AG09319 (cell line): Measurements from ENCODE around the gene MRPL33.

Source experiments
- DNase-seq: peaks from one replicate; pipeline ENCODE4 v3.0.0-alpha.2; 2010; ENCODE audit warnings: low read depth; ENCODE audit errors: extremely low read depth
- TF ChIP-seq, protein P1 (sequence below): IDR thresholded peaks from 2 replicates; pipeline ENCODE4 v1.5.1; 2011; ENCODE audit warnings: low read depth, mild to moderate bottlenecking, inconsistent platforms, low read length, moderate library complexity

MRPL33 gene

GRCh38 chr2:27798486-27798885, 27.0 kb downstream of the MRPL33 start:
- TF ChIP-seq, protein P1, sequence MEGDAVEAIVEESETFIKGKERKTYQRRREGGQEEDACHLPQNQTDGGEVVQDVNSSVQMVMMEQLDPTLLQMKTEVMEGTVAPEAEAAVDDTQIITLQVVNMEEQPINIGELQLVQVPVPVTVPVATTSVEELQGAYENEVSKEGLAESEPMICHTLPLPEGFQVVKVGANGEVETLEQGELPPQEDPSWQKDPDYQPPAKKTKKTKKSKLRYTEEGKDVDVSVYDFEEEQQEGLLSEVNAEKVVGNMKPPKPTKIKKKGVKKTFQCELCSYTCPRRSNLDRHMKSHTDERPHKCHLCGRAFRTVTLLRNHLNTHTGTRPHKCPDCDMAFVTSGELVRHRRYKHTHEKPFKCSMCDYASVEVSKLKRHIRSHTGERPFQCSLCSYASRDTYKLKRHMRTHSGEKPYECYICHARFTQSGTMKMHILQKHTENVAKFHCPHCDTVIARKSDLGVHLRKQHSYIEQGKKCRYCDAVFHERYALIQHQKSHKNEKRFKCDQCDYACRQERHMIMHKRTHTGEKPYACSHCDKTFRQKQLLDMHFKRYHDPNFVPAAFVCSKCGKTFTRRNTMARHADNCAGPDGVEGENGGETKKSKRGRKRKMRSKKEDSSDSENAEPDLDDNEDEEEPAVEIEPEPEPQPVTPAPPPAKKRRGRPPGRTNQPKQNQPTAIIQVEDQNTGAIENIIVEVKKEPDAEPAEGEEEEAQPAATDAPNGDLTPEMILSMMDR = no peak

DNA sequence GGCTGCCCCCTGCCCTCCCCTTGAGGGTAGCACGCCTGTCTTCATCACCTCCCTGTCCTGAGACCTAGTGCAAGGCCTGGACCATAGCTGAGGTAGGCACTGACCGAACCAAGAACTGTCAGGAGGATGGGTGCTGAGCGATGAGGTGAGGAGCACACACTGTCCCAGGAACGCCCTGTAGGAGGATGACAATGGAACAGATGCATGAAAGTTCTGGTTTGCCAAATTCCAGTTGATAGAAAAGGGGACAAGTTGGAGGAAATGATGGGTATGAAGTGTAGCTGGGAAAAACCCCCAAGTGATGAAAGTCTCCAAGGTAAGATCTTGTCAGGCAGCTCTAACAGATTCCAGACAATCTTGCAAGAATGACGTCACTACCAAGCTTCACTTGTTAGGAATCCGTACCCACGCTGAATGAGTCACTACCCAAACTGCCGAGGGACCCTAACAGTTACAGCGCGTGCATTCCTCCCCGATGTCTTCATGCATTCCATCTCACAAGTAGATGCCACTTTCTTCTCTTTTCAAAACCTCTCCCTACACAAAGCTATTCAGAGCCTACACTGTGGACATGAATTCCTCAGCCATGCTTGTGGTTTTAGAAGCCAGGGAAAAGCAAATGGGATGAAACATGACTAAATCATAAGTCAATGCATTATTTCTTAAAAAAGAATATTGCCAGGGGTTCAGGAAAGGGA, 27.6 kb downstream of the MRPL33 start:
- TF ChIP-seq, protein P1 = no peak
- DNase-seq = peak; percentile 99

More at GRCh38 chr2:27798486-27798885, 27.0 kb downstream of the MRPL33 start:
- no peak for DNase-seq

DNA sequence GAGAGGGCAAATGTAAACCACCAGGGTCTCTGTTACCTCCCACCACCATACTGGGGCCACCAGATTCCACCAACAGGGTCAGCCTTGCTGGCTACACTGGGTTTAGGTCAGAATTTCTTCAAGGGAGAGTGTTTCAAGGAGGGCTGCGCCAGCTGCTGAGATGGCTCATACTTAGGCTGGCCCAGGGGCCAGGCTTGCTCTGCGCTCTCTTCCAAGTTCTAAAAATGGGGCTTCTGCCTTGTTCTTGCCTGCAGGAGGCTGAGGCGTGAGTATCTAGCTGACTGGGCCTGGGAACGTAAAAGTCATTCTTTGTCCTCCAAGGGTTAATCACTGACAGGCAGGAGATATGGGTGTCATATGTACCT, 28.1 kb downstream of the MRPL33 start:
- TF ChIP-seq, protein P1 = no peak
- no peak for DNase-seq

DNA sequence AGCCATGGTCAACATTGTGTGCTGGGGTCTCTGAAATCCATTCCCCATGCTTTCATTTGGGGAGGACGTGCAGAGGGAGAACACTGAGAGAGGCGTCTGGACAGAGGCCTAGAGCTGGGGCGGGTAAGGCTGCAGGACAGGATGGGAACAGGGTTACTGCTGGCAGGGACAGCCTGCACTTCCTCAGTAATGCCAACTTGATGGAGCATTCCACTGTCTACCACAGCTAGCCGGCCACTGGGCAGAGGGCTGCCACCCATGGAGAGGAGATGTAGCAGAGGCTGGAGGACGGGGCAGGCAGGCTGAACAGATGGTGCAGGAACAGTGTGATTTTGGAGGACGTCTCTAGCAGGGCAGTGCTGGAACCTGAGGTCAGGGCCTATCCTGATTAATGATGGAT, 29.3 kb downstream of the MRPL33 start:
- TF ChIP-seq, protein P1 = no peak
- no peak for DNase-seq

DNA sequence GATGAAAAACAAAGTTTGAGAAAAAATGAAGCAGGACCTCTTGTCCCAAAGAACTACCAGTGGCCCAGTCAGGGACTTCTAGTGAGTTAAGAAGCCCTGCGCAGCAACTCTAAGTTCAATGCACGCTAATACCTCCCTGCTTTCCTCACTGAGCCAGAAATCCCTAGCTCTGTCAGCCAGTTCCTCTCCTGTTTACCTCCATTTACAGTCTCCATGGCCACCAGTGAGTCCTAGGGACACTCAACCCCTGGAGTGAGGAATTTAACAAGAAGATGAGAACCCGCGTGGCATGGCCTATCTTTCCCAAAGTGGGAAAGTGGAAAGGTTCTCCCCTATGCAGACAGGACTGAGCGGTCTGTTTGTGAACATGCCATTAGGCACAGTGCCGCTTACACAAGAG, 31.0 kb downstream of the MRPL33 start:
- TF ChIP-seq, protein P1 = no peak

DNA sequence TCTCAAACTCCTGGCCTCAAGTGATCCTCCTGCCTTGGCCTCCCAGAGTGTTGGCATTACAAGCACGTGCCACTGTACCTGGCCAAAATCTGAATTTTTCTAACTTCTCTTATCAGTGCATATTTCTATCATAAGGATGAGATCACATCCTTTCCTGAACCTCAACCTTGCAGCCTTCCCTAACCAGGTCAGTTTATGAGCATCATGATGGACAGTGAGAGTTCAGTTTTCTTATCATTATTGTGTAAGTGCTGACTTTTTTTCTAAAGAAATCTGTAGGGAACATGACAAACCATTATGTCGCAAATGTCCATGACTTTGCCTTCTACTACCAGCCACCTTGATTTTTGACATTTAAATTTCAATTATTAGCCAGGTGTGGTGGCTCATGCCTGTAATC, 31.5 kb downstream of the MRPL33 start:
- no peak for DNase-seq
- TF ChIP-seq, protein P1 = no peak

More for the DNA sequence above, 31.0 kb downstream of the MRPL33 start:
- no peak for DNase-seq

DNA sequence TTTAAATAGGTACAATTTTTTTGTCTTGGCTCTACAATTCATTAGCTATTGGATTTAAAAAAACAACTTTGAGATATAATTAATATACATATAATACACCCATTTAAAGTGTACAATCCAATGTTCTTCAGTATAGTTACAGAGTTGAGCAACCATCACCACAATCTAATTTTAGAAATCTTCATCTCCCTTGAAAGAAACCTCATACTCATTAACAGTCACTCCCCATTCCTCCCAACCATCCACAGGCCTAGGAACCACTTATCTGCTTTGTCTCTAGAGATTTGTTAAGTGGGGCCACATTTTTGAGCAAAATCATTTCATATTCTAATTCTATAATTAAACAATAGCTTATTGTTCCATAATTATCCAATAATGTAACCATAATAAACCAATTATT, 32.6 kb downstream of the MRPL33 start:
- DNase-seq = no peak
- TF ChIP-seq, protein P1 = no peak
